Muscle of leg (tissue), 11 donors: ENCODE results near the gene PTGDS. TPM values are rescaled to one million over a fixed set of nuclear protein-coding genes. Genes with fewer than 3 reads are reported as not detected.
A peak's percentile ranks its signal among the peaks of the same experiment; 100 is the strongest.

Experiments
- DNase-seq: peaks from one replicate; pipeline ENCODE4 v3.0.0; 2013
- H3K27ac ChIP-seq: one replicate; pipeline ENCODE4 v1.5.1; 2013; ENCODE audit warnings: mild to moderate bottlenecking, low read length, control low read depth
- H3K27me3 ChIP-seq: one replicate; pipeline ENCODE4 v1.6.1; 2013; ENCODE audit warnings: low read length; ENCODE audit not compliant: control insufficient read depth, insufficient read depth
- H3K36me3 ChIP-seq: one replicate; pipeline ENCODE4 v1.6.1; 2013; ENCODE audit warnings: low read length; ENCODE audit not compliant: control insufficient read depth, insufficient read depth
- H3K4me1 ChIP-seq: one replicate; pipeline ENCODE4 v1.6.1; 2013; ENCODE audit warnings: low read length; ENCODE audit not compliant: control insufficient read depth, insufficient read depth
- H3K4me3 ChIP-seq: one replicate; pipeline ENCODE4 v1.5.1; 2013; ENCODE audit warnings: low read length, control low read depth
- H3K9me3 ChIP-seq: replicated peaks from 2 replicates; pipeline ENCODE4 v1.6.1; 2013; ENCODE audit warnings: low read depth, low read length; ENCODE audit not compliant: control insufficient read depth
- whole genome bisulfite sequencing: methylation state at CpG from one replicate; pipeline ENCODE4 v1.1.5; 2013; ENCODE audit warnings: missing lambda C conversion rate; ENCODE audit not compliant: insufficient coverage; 5-methylcytosine and 5-hydroxymethylcytosine counted together
- polyA plus RNA-seq, 8 donors: library from polyadenylated mRNA; unstranded; fragments of 120-200 nt; gene quantifications; one replicate each; pipeline versions ENCODE4 v1.2.1 to v1.2.3, GENCODE V29; 2013; ENCODE audit warnings: inconsistent platforms in 1 of 8, low replicate concordance in 1 of 8; ENCODE audit not compliant: insufficient read length in 8 of 8, insufficient read depth in 1 of 8
- total RNA-seq: library from RNA; stranded (reverse); fragments of 120-200 nt; gene quantifications from one replicate; pipeline ENCODE4 v1.2.4, GENCODE V29; 2013

PTGDS gene
- total and polyA plus RNA-seq, 9 donors: 2.8 to 15.9 (median 7.2) TPM

- Histone ChIP-seq H3K36me3 (peaks cover 11% of the 10 kb centered on the region), H3K27me3 (peaks cover 55% of the 10 kb centered on the region), H3K4me1 (peaks cover 34% of the 10 kb centered on the region), H3K4me3 (peak within 1 kb of the TSS; percentile 78), H3K27ac (peak within 1 kb of the TSS; percentile 62), H3K9me3 (no peaks in the 10 kb centered on the region)
- DNase-seq: peak; percentile 95
- WGBS: 1% methylated on average over 68 of the region's 92 CpGs
These were observed 14.9 kb downstream of the PTGDS start, which contains the start of gene PAXX for GRCh38 chr9:136991993-136992818. PAXX (plus strand) TSS chr9:136992422; CDS start chr9:136992444, 22 bp downstream.

- Histone ChIP-seq H3K27ac (peak overlapping the region; percentile 62), H3K4me1 (peaks cover 34% of the 10 kb centered on the region), H3K9me3 (no peaks in the 10 kb centered on the region), H3K36me3 (peaks cover 11% of the 10 kb centered on the region), H3K4me3 (peak overlapping the region; percentile 78), H3K27me3 (peaks cover 55% of the 10 kb centered on the region)
- DNase-seq: no peak
- 40% methylated on average over 11 of the region's 18 CpGs for WGBS
These were observed 15.6 kb downstream of the PTGDS start for GRCh38 chr9:136992819-136993369.

GRCh38 chr9:136994180-136994887 lies 17.0 kb downstream of the PTGDS start:
- no peaks in the 10 kb centered on the region for H3K9me3 ChIP-seq
- H3K4me1 ChIP-seq: peaks cover 34% of the 10 kb centered on the region
- H3K27me3 ChIP-seq: peaks cover 53% of the 10 kb centered on the region
- no peak overlapping the region for H3K4me3 ChIP-seq
- no peak for DNase-seq
- 48% methylated on average over 53 of the region's 54 CpGs for WGBS
- H3K27ac ChIP-seq: no peak overlapping the region
- peaks cover 11% of the 10 kb centered on the region for H3K36me3 ChIP-seq

GRCh38 chr9:136994888-136995230 lies 17.6 kb downstream of the PTGDS start:
- H3K36me3 ChIP-seq: peaks cover 11% of the 10 kb centered on the region
- 9% methylated on average over 34 of the region's 40 CpGs for WGBS
- no peak overlapping the region for H3K4me3 ChIP-seq
- DNase-seq: no peak
- no peak overlapping the region for H3K27ac ChIP-seq
- peaks cover 53% of the 10 kb centered on the region for H3K27me3 ChIP-seq
- no peaks in the 10 kb centered on the region for H3K9me3 ChIP-seq
- peaks cover 34% of the 10 kb centered on the region for H3K4me1 ChIP-seq

- peaks cover 34% of the 10 kb centered on the region for H3K4me1 ChIP-seq
- WGBS: 17% methylated on average over 21 of the region's 30 CpGs
- no peaks in the 10 kb centered on the region for H3K9me3 ChIP-seq
- no peak overlapping the region for H3K4me3 ChIP-seq
- DNase-seq: no peak
- peaks cover 11% of the 10 kb centered on the region for H3K36me3 ChIP-seq
- H3K27ac ChIP-seq: no peak overlapping the region
- H3K27me3 ChIP-seq: peaks cover 52% of the 10 kb centered on the region
These were observed 18.1 kb downstream of the PTGDS start for GRCh38 chr9:136995362-136995761.

GRCh38 chr9:136995772-136996311 lies 18.5 kb downstream of the PTGDS start:
- 31% methylated on average over 10 of the region's 12 CpGs for WGBS
- H3K4me1 ChIP-seq: peaks cover 34% of the 10 kb centered on the region
- DNase-seq: peak; percentile 45
- no peaks in the 10 kb centered on the region for H3K9me3 ChIP-seq
- H3K36me3 ChIP-seq: peaks cover 11% of the 10 kb centered on the region
- peaks cover 49% of the 10 kb centered on the region for H3K27me3 ChIP-seq
- H3K27ac ChIP-seq: no peak overlapping the region
- H3K4me3 ChIP-seq: no peak overlapping the region

- Histone ChIP-seq H3K27me3 (peaks cover 47% of the 10 kb centered on the region), H3K4me1 (peaks cover 34% of the 10 kb centered on the region), H3K36me3 (peaks cover 11% of the 10 kb centered on the region), H3K27ac (no peak within 1 kb of the TSS), H3K9me3 (no peaks in the 10 kb centered on the region), H3K4me3 (no peak within 1 kb of the TSS)
- DNase-seq: no peak
- 10% methylated on average over 27 of the region's 35 CpGs for WGBS
These were observed 19.3 kb downstream of the PTGDS start, which contains the start of gene CLIC3 for GRCh38 chr9:136996361-136997292. CLIC3 (minus strand) TSS chr9:136996568; CDS start chr9:136996543, 25 bp downstream.

GRCh38 chr9:136997371-136997770 lies 20.1 kb downstream of the PTGDS start:
- H3K27ac ChIP-seq: no peak overlapping the region
- DNase-seq: no peak
- H3K9me3 ChIP-seq: no peaks in the 10 kb centered on the region
- peaks cover 34% of the 10 kb centered on the region for H3K4me1 ChIP-seq
- no peak overlapping the region for H3K4me3 ChIP-seq
- WGBS: 70% methylated on average over 10 of the region's 10 CpGs
- peaks cover 47% of the 10 kb centered on the region for H3K27me3 ChIP-seq
- peaks cover 11% of the 10 kb centered on the region for H3K36me3 ChIP-seq

- H3K27me3 ChIP-seq: peaks cover 47% of the 10 kb centered on the region
- no peaks in the 10 kb centered on the region for H3K9me3 ChIP-seq
- H3K36me3 ChIP-seq: peaks cover 11% of the 10 kb centered on the region
- 55% methylated on average over 15 of the region's 18 CpGs for WGBS
- no peak overlapping the region for H3K27ac ChIP-seq
- H3K4me3 ChIP-seq: no peak overlapping the region
- no peak for DNase-seq
- H3K4me1 ChIP-seq: peaks cover 30% of the 10 kb centered on the region
These were observed 20.5 kb downstream of the PTGDS start for GRCh38 chr9:136997830-136998234.
